DMS 273 treated with DMSO at 0.1 percent for 48 hours (cell line): ENCODE measurements around the gene FOXP1.

Experiments used
- DNase-seq: peaks from one replicate; lab custom pipeline; 2025; lab: John Stamatoyannopoulos, UW

The FOXP1 gene

GRCh38 chr3:71425491-71426071, 157.9 kb downstream of the FOXP1 start:
- DNase-seq = no peak

GRCh38 chr3:71423151-71423906, 160.2 kb downstream of the FOXP1 start:
- no peak for DNase-seq

- DNase-seq = no peak
These were observed 161.5 kb downstream of the FOXP1 start for GRCh38 chr3:71421820-71422566.

GRCh38 chr3:71421475-71421819, 162.1 kb downstream of the FOXP1 start:
- DNase-seq = no peak

GRCh38 chr3:71419369-71419768, 164.2 kb downstream of the FOXP1 start:
- DNase-seq = no peak

GRCh38 chr3:71417791-71418190, 165.7 kb downstream of the FOXP1 start:
- no peak for DNase-seq

GRCh38 chr3:71416876-71417275, 166.7 kb downstream of the FOXP1 start:
- no peak for DNase-seq

GRCh38 chr3:71415681-71416122, 167.8 kb downstream of the FOXP1 start:
- no peak for DNase-seq

GRCh38 chr3:71414189-71414927, 169.2 kb downstream of the FOXP1 start:
- DNase-seq = no peak

GRCh38 chr3:71413572-71413971, 170.0 kb downstream of the FOXP1 start:
- no peak for DNase-seq

- no peak for DNase-seq
These were observed 174.2 kb downstream of the FOXP1 start for GRCh38 chr3:71409352-71409751.

GRCh38 chr3:71408903-71409302, 174.6 kb downstream of the FOXP1 start:
- DNase-seq = no peak

- DNase-seq = no peak
These were observed 175.7 kb downstream of the FOXP1 start for GRCh38 chr3:71407823-71408222.

- DNase-seq = no peak
These were observed 176.3 kb downstream of the FOXP1 start for GRCh38 chr3:71406972-71407810.

- no peak for DNase-seq
These were observed 180.6 kb downstream of the FOXP1 start for GRCh38 chr3:71402911-71403310.

- DNase-seq = no peak
These were observed 181.2 kb downstream of the FOXP1 start for GRCh38 chr3:71402280-71402679.

- DNase-seq = no peak
These were observed 181.8 kb downstream of the FOXP1 start for GRCh38 chr3:71401695-71402231.

- no peak for DNase-seq
These were observed 182.5 kb downstream of the FOXP1 start for GRCh38 chr3:71400986-71401451.

- no peak for DNase-seq
These were observed 184.1 kb downstream of the FOXP1 start for GRCh38 chr3:71399478-71399877.

GRCh38 chr3:71398157-71398836, 185.2 kb downstream of the FOXP1 start:
- DNase-seq = no peak

- DNase-seq = no peak
These were observed 185.8 kb downstream of the FOXP1 start for GRCh38 chr3:71397726-71398125.
